ENCODE data around the gene ZC3H18. TPM values are rescaled to one million over a fixed set of nuclear protein-coding genes. Genes with fewer than 3 reads are reported as not detected.

Gene ZC3H18
- total RNA-seq, 1 experiment from 2014 or later: 57.8 TPM

DNA sequence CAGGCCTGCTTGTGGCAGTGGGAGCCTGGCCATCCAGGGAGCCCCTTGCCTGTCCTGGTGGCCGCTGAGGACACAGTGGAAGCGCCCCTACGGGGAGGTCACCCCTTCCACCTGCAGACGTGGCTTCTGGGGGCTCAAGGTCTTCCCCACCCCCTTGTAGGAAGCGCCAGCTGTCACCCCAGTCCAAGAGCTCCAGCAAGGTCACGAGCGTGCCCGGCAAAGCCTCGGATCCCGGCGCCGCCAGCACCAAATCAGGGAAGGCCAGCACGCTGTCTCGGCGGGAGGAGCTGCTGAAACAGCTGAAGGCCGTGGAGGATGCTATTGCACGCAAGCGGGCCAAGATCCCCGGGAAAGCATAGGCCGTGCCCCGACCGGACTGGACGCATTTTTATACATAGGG is 60.7 kb downstream of the ZC3H18 start:
- Histone ChIP-seq H4K20me1 (ENCODE audit: insufficient read depth) (no peaks in the 10 kb centered on the region), H3K4me2 (ENCODE audit: low read length) (no peak overlapping the region), H2AFZ (ENCODE audit: low read depth, low read length, poor library complexity, severe bottlenecking) (no peak overlapping the region), H3K36me3 (ENCODE audit: control insufficient read depth in 1 of 2, insufficient read depth in 2 of 2, low read length in 2 of 2) (peaks cover 34 to 41% of the 10 kb centered on the region in 2 experiments; a peak in 3 of 4 replicates), H3K79me2 (ENCODE audit: insufficient read depth, low read length) (no peaks in the 10 kb centered on the region), H3K4me3 (replicated peaks in 1 of 2; ENCODE audit: low read depth in 1 of 2, low read length in 2 of 2) (no peak overlapping the region), H3K9ac (ENCODE audit: low read length) (no peak overlapping the region), H3K27me3 (ENCODE audit: insufficient read depth, low read length) (no peaks in the 10 kb centered on the region), H3K27ac (ENCODE audit: low read depth, low read length) (no peak overlapping the region), H3K4me1 (ENCODE audit: control insufficient read depth in 1 of 2, insufficient read depth in 2 of 2, low read length in 2 of 2) (peaks cover 0 to 7% of the 10 kb centered on the region in 2 experiments; a peak in 1 of 4 replicates), H3K9me2 (ENCODE audit: insufficient read depth) (no peaks in the 10 kb centered on the region), H3K9me3 (ENCODE audit: control insufficient read depth in 1 of 2, insufficient read depth in 1 of 2, low read depth in 1 of 2, low read length in 2 of 2) (no peaks in the 10 kb centered on the region)
- POLR2A ChIA-PET: no interaction called here
- TF ChIP-seq, protein P1, sequence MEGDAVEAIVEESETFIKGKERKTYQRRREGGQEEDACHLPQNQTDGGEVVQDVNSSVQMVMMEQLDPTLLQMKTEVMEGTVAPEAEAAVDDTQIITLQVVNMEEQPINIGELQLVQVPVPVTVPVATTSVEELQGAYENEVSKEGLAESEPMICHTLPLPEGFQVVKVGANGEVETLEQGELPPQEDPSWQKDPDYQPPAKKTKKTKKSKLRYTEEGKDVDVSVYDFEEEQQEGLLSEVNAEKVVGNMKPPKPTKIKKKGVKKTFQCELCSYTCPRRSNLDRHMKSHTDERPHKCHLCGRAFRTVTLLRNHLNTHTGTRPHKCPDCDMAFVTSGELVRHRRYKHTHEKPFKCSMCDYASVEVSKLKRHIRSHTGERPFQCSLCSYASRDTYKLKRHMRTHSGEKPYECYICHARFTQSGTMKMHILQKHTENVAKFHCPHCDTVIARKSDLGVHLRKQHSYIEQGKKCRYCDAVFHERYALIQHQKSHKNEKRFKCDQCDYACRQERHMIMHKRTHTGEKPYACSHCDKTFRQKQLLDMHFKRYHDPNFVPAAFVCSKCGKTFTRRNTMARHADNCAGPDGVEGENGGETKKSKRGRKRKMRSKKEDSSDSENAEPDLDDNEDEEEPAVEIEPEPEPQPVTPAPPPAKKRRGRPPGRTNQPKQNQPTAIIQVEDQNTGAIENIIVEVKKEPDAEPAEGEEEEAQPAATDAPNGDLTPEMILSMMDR (IDR thresholded peaks at IDR 0.05 in 2 of 3, conservative IDR thresholded peaks at IDR 0.05 in 1 of 3; ENCODE audit: borderline replicate concordance in 1 of 3, insufficient read depth in 1 of 3, low read depth in 2 of 3, low read length in 2 of 3): no peak
- BruUV-seq (replicated peaks): no TSS peak
- CTCF ChIA-PET: no interaction called here
- RAD21 ChIA-PET (ENCODE audit: low non-redundant PET in 1 of 2, low total read pairs in 2 of 2, uncharacterized antibody in 2 of 2, unreplicated experiment in 2 of 2): no interaction called here
- intact Hi-C loops (cut with micrococcal nuclease): no loop called here
- no peak for DNase-seq (ENCODE audit: low read depth, low spot score)
- ATAC-seq: no peak

GRCh38 chr16:88631384-88631783 is 61.2 kb downstream of the ZC3H18 start:
- Histone ChIP-seq H3K27me3 (ENCODE audit: insufficient read depth, low read length) (no peaks in the 10 kb centered on the region), H3K79me2 (ENCODE audit: insufficient read depth, low read length) (no peaks in the 10 kb centered on the region), H3K27ac (ENCODE audit: low read depth, low read length) (no peak overlapping the region), H3K9me2 (ENCODE audit: insufficient read depth) (no peaks in the 10 kb centered on the region), H3K9me3 (ENCODE audit: control insufficient read depth in 1 of 2, insufficient read depth in 1 of 2, low read depth in 1 of 2, low read length in 2 of 2) (no peaks in the 10 kb centered on the region), H4K20me1 (ENCODE audit: insufficient read depth) (no peaks in the 10 kb centered on the region), H3K4me1 (ENCODE audit: control insufficient read depth in 1 of 2, insufficient read depth in 2 of 2, low read length in 2 of 2) (peaks cover 0 to 7% of the 10 kb centered on the region in 2 experiments; a peak in 1 of 4 replicates), H3K9ac (ENCODE audit: low read length) (no peak overlapping the region), H2AFZ (ENCODE audit: low read depth, low read length, poor library complexity, severe bottlenecking) (no peak overlapping the region), H3K36me3 (ENCODE audit: control insufficient read depth in 1 of 2, insufficient read depth in 2 of 2, low read length in 2 of 2) (peaks cover 31 to 41% of the 10 kb centered on the region in 2 experiments; a peak in 3 of 4 replicates), H3K4me3 (replicated peaks in 1 of 2; ENCODE audit: low read depth in 1 of 2, low read length in 2 of 2) (no peak overlapping the region), H3K4me2 (ENCODE audit: low read length) (no peak overlapping the region)
- CTCF ChIA-PET: no interaction called here
- RAD21 ChIA-PET (ENCODE audit: low non-redundant PET in 1 of 2, low total read pairs in 2 of 2, uncharacterized antibody in 2 of 2, unreplicated experiment in 2 of 2): no interaction called here
- BruUV-seq (replicated peaks): no TSS peak
- DNase-seq (ENCODE audit: low read depth, low spot score) (no peak), ATAC-seq (no peak)
- POLR2A ChIA-PET: no interaction called here
- intact Hi-C loops (cut with micrococcal nuclease): no loop called here
- TF ChIP-seq ZNF274 (IDR thresholded peaks at IDR 0.05; ENCODE audit: low read depth, low read length) (no peak), SP1 (IDR thresholded peaks at IDR 0.05; ENCODE audit: low read depth) (no peak), ATF3 (IDR thresholded peaks at IDR 0.05) (no peak), ZFX (IDR thresholded peaks at IDR 0.05) (no peak), JUND (IDR thresholded peaks at IDR 0.05) (no peak), RAD21 (IDR thresholded peaks at IDR 0.05; ENCODE audit: low read depth) (no peak), EGR1 (IDR thresholded peaks at IDR 0.05; ENCODE audit: low read depth) (no peak), SIN3A (IDR thresholded peaks at IDR 0.05; ENCODE audit: low read depth) (no peak), CBX3 (IDR thresholded peaks at IDR 0.05; ENCODE audit: low read depth) (no peak), YY1 (IDR thresholded peaks at IDR 0.05; ENCODE audit: extremely low read depth, insufficient replicate concordance, low read depth, low read length) (no peak), POLR2AphosphoS5 (IDR thresholded peaks at IDR 0.05; ENCODE audit: low read depth, low read length) (no peak), CEBPB (IDR thresholded peaks at IDR 0.05; ENCODE audit: low read depth) (no peak), EZH2 (IDR thresholded peaks at IDR 0.05) (no peak)
- TF ChIP-seq, protein P1 (IDR thresholded peaks at IDR 0.05 in 2 of 3, conservative IDR thresholded peaks at IDR 0.05 in 1 of 3; ENCODE audit: borderline replicate concordance in 1 of 3, insufficient read depth in 1 of 3, low read depth in 2 of 3, low read length in 2 of 3): no peak
